Neural cell (in vitro differentiated cells): ENCODE data around the gene HFM1. TPM values are rescaled to one million over a fixed set of nuclear protein-coding genes. Genes with fewer than 3 reads are reported as not detected.

Source experiments
- H2AFZ ChIP-seq: fragments of 200-600, 300-800 bp; sonication (generic), shearing (Covaris generic); 2 replicates; pipeline ENCODE4 v1.6.0; 2014; ENCODE audit warnings: low read depth, mild to moderate bottlenecking, antibody characterized with exemption, low read length, moderate library complexity
- H3F3A ChIP-seq: fragments of 200-600 bp; shearing (Covaris generic); 2 replicates; pipeline ENCODE4 v1.6.1; 2016; ENCODE audit warnings: mild to moderate bottlenecking, moderate library complexity, mixed read lengths, antibody characterized with exemption, low read length; ENCODE audit not compliant: insufficient read depth, poor library complexity, severe bottlenecking
- H3K27ac ChIP-seq: fragments of 200-600, 300-800 bp; sonication (generic), shearing (Covaris generic); 2 replicates; pipeline ENCODE4 v1.5.1; 2014; ENCODE audit warnings: mild to moderate bottlenecking, low read length, moderate library complexity
- H3K27me3 ChIP-seq: fragments of 300-800, 200-600 bp; sonication (generic), shearing (Covaris generic); 2 replicates; pipeline ENCODE4 v1.6.0; 2014; ENCODE audit warnings: mild to moderate bottlenecking, low read depth, low read length, moderate library complexity; ENCODE audit not compliant: insufficient read depth
- H3K36me3 ChIP-seq: fragments of 300-800, 200-600 bp; sonication (generic), shearing (Covaris generic); 2 replicates; pipeline ENCODE4 v1.5.1; 2014; ENCODE audit warnings: mild to moderate bottlenecking, antibody characterized with exemption, low read length, moderate library complexity; ENCODE audit not compliant: insufficient read depth
- H3K4me2 ChIP-seq: fragments of 300-800, 200-600 bp; sonication (generic), shearing (Covaris generic); 2 replicates; pipeline ENCODE4 v1.6.0; 2014; ENCODE audit warnings: mild to moderate bottlenecking, low read length
- H3K4me3 ChIP-seq: fragments of 300-800, 200-600 bp; sonication (generic), shearing (Covaris generic); 2 replicates; pipeline ENCODE4 v1.5.1; 2014; ENCODE audit warnings: mild to moderate bottlenecking, low read length, moderate library complexity
- H3K79me2 ChIP-seq: fragments of 200-600 bp; shearing (Covaris generic); replicated peaks from 2 replicates; pipeline ENCODE4 v1.6.0; 2014; ENCODE audit warnings: mild to moderate bottlenecking, low read length, moderate library complexity; ENCODE audit not compliant: insufficient read depth
- H3K9ac ChIP-seq: fragments of 300-800, 200-600 bp; sonication (generic), shearing (Covaris generic); 2 replicates; pipeline ENCODE4 v1.6.1; 2016; ENCODE audit warnings: mild to moderate bottlenecking, low read length, mixed read lengths
- H3K9me2 ChIP-seq: fragments of 200-600 bp; shearing (Covaris generic); 2 replicates; pipeline ENCODE4 v1.6.1; 2016; ENCODE audit warnings: mild to moderate bottlenecking, low read length, mixed read lengths; ENCODE audit not compliant: insufficient read depth
- H3K9me3 ChIP-seq: fragments of 200-600, 300-800 bp; sonication (generic), shearing (Covaris generic); 2 replicates; pipeline ENCODE4 v1.6.1; 2016; ENCODE audit warnings: mild to moderate bottlenecking, mixed run types, low read length, moderate library complexity, mixed read lengths
- H4K20me1 ChIP-seq: fragments of 200-600 bp; shearing (Covaris generic); 2 replicates; pipeline ENCODE4 v1.6.1; 2016; ENCODE audit warnings: mild to moderate bottlenecking, mixed run types; ENCODE audit not compliant: insufficient read depth
- EP300 ChIP-seq: fragments of 450-650 bp; conservative IDR thresholded peaks from 2 replicates; pipeline ENCODE4 v1.6.1; 2014; ENCODE audit warnings: antibody characterized with exemption, mild to moderate bottlenecking, moderate library complexity; ENCODE audit not compliant: poor library complexity, severe bottlenecking
- EZH2 ChIP-seq: fragments of 200-600, 300-800 bp; shearing (Covaris generic), sonication (generic); IDR thresholded peaks from 2 replicates; pipeline ENCODE4 v1.6.1; 2014; ENCODE audit warnings: antibody characterized with exemption, low read length, borderline replicate concordance, mild to moderate bottlenecking; ENCODE audit not compliant: insufficient read depth, poor library complexity, severe bottlenecking
- MXI1 ChIP-seq: fragments of 450-650 bp; conservative IDR thresholded peaks from 2 replicates; pipeline ENCODE4 v1.6.1; 2014; ENCODE audit warnings: antibody characterized with exemption, mild to moderate bottlenecking; ENCODE audit not compliant: poor library complexity, severe bottlenecking
- POLR2AphosphoS5 ChIP-seq: IDR thresholded peaks from 2 replicates; pipeline ENCODE4 v1.6.1; 2012
- RAD21 ChIP-seq: fragments of 450-650 bp; conservative IDR thresholded peaks from 2 replicates; pipeline ENCODE4 v1.6.1; 2014; ENCODE audit warnings: antibody characterized with exemption, mild to moderate bottlenecking, moderate library complexity
- SMC3 ChIP-seq: fragments of 450-650 bp; conservative IDR thresholded peaks from 2 replicates; pipeline ENCODE4 v1.6.1; 2014; ENCODE audit warnings: antibody characterized with exemption, mild to moderate bottlenecking, moderate library complexity; ENCODE audit not compliant: poor library complexity
- TAF1 ChIP-seq: IDR thresholded peaks from 2 replicates; pipeline ENCODE4 v1.6.1; 2012; ENCODE audit warnings: low read depth
- polyA plus RNA-seq: library from polyadenylated mRNA; depleted of rRNA; stranded (reverse); fragments of >200 nt; gene quantifications from 2 replicates; pipeline ENCODE4 v1.2.3, GENCODE V29; 2014
- TF ChIP-seq, protein P1 (sequence below): IDR thresholded peaks from 2 replicates; pipeline ENCODE4 v1.6.1; 2012; ENCODE audit warnings: borderline replicate concordance
- TF ChIP-seq, protein P2 (sequence below): fragments of 450-650 bp; IDR thresholded peaks from 2 replicates; pipeline ENCODE4 v1.5.1; 2014; ENCODE audit warnings: antibody characterized with exemption, mild to moderate bottlenecking, moderate library complexity; ENCODE audit not compliant: poor library complexity, severe bottlenecking

The HFM1 gene
- polyA plus RNA-seq, 1 donor from 2014 or later = 30.5 TPM

DNA sequence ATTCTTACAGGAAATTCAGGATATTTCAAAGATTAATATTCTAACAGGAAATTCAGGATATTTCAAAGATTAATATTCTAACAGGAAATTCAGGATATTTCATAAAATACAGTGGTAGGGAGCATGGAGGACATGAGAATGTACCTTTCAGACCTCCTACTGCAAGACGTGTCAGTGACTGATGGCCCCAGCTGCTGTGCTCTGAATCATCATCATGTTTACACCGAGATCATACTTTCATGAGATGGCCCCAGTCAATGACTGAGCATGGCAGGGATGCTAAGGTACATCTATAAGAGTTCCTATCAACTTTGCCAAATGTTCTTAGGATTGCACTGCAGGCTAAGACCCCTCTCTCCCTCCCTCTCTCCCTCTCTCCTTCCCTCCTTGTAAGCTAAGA, 69.0 kb downstream of the HFM1 start:
- TF ChIP-seq, protein P1, sequence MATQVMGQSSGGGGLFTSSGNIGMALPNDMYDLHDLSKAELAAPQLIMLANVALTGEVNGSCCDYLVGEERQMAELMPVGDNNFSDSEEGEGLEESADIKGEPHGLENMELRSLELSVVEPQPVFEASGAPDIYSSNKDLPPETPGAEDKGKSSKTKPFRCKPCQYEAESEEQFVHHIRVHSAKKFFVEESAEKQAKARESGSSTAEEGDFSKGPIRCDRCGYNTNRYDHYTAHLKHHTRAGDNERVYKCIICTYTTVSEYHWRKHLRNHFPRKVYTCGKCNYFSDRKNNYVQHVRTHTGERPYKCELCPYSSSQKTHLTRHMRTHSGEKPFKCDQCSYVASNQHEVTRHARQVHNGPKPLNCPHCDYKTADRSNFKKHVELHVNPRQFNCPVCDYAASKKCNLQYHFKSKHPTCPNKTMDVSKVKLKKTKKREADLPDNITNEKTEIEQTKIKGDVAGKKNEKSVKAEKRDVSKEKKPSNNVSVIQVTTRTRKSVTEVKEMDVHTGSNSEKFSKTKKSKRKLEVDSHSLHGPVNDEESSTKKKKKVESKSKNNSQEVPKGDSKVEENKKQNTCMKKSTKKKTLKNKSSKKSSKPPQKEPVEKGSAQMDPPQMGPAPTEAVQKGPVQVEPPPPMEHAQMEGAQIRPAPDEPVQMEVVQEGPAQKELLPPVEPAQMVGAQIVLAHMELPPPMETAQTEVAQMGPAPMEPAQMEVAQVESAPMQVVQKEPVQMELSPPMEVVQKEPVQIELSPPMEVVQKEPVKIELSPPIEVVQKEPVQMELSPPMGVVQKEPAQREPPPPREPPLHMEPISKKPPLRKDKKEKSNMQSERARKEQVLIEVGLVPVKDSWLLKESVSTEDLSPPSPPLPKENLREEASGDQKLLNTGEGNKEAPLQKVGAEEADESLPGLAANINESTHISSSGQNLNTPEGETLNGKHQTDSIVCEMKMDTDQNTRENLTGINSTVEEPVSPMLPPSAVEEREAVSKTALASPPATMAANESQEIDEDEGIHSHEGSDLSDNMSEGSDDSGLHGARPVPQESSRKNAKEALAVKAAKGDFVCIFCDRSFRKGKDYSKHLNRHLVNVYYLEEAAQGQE = no peak
- TF ChIP-seq MXI1 (no peak), EZH2 (no peak), EP300 (no peak), SMC3 (no peak), POLR2AphosphoS5 (no peak), TAF1 (no peak), RAD21 (no peak)
- TF ChIP-seq, protein P2, sequence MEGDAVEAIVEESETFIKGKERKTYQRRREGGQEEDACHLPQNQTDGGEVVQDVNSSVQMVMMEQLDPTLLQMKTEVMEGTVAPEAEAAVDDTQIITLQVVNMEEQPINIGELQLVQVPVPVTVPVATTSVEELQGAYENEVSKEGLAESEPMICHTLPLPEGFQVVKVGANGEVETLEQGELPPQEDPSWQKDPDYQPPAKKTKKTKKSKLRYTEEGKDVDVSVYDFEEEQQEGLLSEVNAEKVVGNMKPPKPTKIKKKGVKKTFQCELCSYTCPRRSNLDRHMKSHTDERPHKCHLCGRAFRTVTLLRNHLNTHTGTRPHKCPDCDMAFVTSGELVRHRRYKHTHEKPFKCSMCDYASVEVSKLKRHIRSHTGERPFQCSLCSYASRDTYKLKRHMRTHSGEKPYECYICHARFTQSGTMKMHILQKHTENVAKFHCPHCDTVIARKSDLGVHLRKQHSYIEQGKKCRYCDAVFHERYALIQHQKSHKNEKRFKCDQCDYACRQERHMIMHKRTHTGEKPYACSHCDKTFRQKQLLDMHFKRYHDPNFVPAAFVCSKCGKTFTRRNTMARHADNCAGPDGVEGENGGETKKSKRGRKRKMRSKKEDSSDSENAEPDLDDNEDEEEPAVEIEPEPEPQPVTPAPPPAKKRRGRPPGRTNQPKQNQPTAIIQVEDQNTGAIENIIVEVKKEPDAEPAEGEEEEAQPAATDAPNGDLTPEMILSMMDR = no peak
- no peaks in the 10 kb centered on the region for H3K9me2 ChIP-seq
- H3K9me3 ChIP-seq = no peaks in the 10 kb centered on the region
- H3K4me2 ChIP-seq = no peak overlapping the region
- H3K27ac ChIP-seq = no peak overlapping the region
- no peaks in the 10 kb centered on the region for H3K27me3 ChIP-seq
- no peaks in the 10 kb centered on the region for H4K20me1 ChIP-seq
- H3K9ac ChIP-seq = no peak overlapping the region
- no peaks in the 10 kb centered on the region for H3K79me2 ChIP-seq
- no peaks in the 10 kb centered on the region for H3F3A ChIP-seq
- peaks cover 5% of the 10 kb centered on the region for H3K36me3 ChIP-seq
- H2AFZ ChIP-seq = no peak overlapping the region
- no peak overlapping the region for H3K4me3 ChIP-seq

DNA sequence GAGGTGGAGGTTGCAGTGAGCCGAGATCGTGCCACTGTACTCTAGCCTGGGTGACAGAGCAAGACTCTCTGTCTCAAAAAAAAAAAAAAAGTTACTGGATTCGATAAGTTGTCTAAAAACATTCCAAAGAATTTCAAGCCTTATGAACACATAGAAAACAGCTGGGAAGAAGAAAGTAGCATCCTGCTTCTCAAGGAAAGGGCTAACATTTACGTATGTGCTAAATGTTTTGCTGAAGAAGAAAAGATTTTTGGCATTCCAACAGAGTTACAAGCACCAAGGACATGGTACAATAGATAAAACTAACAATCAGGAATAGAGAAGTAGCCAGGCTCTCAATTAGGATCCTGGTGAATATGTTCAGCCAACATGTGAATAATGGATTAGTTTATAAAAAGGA, 69.8 kb downstream of the HFM1 start:
- Histone ChIP-seq H3F3A (no peaks in the 10 kb centered on the region), H3K9me2 (no peaks in the 10 kb centered on the region), H3K79me2 (no peaks in the 10 kb centered on the region), H2AFZ (no peak overlapping the region), H3K27me3 (no peaks in the 10 kb centered on the region), H3K4me3 (no peak overlapping the region), H3K27ac (no peak overlapping the region), H3K9me3 (no peaks in the 10 kb centered on the region), H3K36me3 (peaks cover 5% of the 10 kb centered on the region), H3K4me2 (no peak overlapping the region), H4K20me1 (no peaks in the 10 kb centered on the region), H3K9ac (no peak overlapping the region)
- TF ChIP-seq EZH2 (no peak), POLR2AphosphoS5 (no peak), TAF1 (no peak), MXI1 (no peak)
- TF ChIP-seq, protein P1 = no peak
